Mesodermal cell (in vitro differentiated cells): ENCODE data around the gene NAXE. TPM values are rescaled to one million over a fixed set of nuclear protein-coding genes. Genes with fewer than 3 reads are reported as not detected.

Experiments
- H3K27ac ChIP-seq: 2 replicates; pipeline ENCODE4 v1.7.0; 2013; ENCODE audit warnings: mild to moderate bottlenecking, low read depth, low read length, moderate library complexity; ENCODE audit not compliant: severe bottlenecking
- H3K36me3 ChIP-seq: 2 replicates; pipeline ENCODE4 v1.7.1; 2013; ENCODE audit warnings: mild to moderate bottlenecking, low read length, moderate library complexity; ENCODE audit not compliant: control insufficient read depth, insufficient read depth
- H3K4me1 ChIP-seq: one replicate; pipeline ENCODE4 v1.7.1; 2013; ENCODE audit warnings: mild to moderate bottlenecking, low read length; ENCODE audit not compliant: insufficient read depth, control insufficient read depth, poor library complexity, severe bottlenecking
- H3K4me3 ChIP-seq: 2 replicates; pipeline ENCODE4 v1.7.0; 2013; ENCODE audit warnings: low read length, control low read depth, mild to moderate bottlenecking; ENCODE audit not compliant: insufficient read depth, poor library complexity, severe bottlenecking; ENCODE audit errors: extremely low read depth
- H3K9me3 ChIP-seq: 2 replicates; pipeline ENCODE4 v1.7.1; 2013; ENCODE audit warnings: mild to moderate bottlenecking, low read length, moderate library complexity; ENCODE audit not compliant: control insufficient read depth
- WGBS, 2 experiments: methylation state at CpG; one replicate each; pipeline ENCODE4 v1.1.5; 2013; ENCODE audit warnings: missing lambda C conversion rate in 2 of 2; ENCODE audit not compliant: insufficient coverage in 2 of 2; 5-methylcytosine and 5-hydroxymethylcytosine counted together
- polyA plus RNA-seq, 2 experiments: library from polyadenylated mRNA; stranded (reverse); fragments of 50-300 nt; gene quantifications; one replicate each; pipeline ENCODE4 v1.2.3, GENCODE V29; 2013

The NAXE gene
- 70.4 TPM for polyA plus RNA-seq (2013, experiment 1 of 2)
- polyA plus RNA-seq (2013, experiment 2 of 2), result 60.0 TPM

GRCh38 chr1:156591432-156592157 lies at the start of gene NAXE:
NAXE (plus strand) TSS chr1:156591776; CDS start chr1:156591805, 29 bp downstream.
- WGBS, 2 experiments, result 1 to 3% methylated on average over 43 to 51 of the region's 60 CpGs
- H3K4me1 ChIP-seq, result no peaks in the 10 kb centered on the region
- H3K36me3 ChIP-seq, result peaks cover 38% of the 10 kb centered on the region
- no peaks in the 10 kb centered on the region for H3K9me3 ChIP-seq
- H3K27ac ChIP-seq, result peak within 1 kb of the TSS; percentile 49
- H3K4me3 ChIP-seq, result peak within 1 kb of the TSS; percentile 69

GRCh38 chr1:156543066-156543465 lies 48.5 kb upstream of the NAXE start:
- H3K36me3 ChIP-seq, result peaks cover 94% of the 10 kb centered on the region
- H3K9me3 ChIP-seq, result no peaks in the 10 kb centered on the region
- H3K4me1 ChIP-seq, result no peaks in the 10 kb centered on the region
- 88 to 100% methylated on average over 1 of the region's 1 CpG for WGBS, 2 experiments
- peak overlapping the region; percentile 53 for H3K27ac ChIP-seq
- H3K4me3 ChIP-seq, result no peak overlapping the region

- peaks cover 90% of the 10 kb centered on the region for H3K36me3 ChIP-seq
- H3K9me3 ChIP-seq, result no peaks in the 10 kb centered on the region
- H3K4me1 ChIP-seq, result no peaks in the 10 kb centered on the region
- no peak overlapping the region for H3K27ac ChIP-seq
- 92 to 93% methylated on average over 2 to 3 of the region's 3 CpGs for WGBS, 2 experiments
- no peak overlapping the region for H3K4me3 ChIP-seq
Observed at GRCh38 chr1:156544592-156545102, 46.9 kb upstream of the NAXE start.

GRCh38 chr1:156546267-156546666 lies 45.3 kb upstream of the NAXE start:
- H3K36me3 ChIP-seq, result peaks cover 90% of the 10 kb centered on the region
- no peaks in the 10 kb centered on the region for H3K9me3 ChIP-seq
- H3K27ac ChIP-seq, result no peak overlapping the region
- H3K4me3 ChIP-seq, result no peak overlapping the region
- 90 to 100% methylated on average over 2 of the region's 3 CpGs for WGBS, 2 experiments
- no peaks in the 10 kb centered on the region for H3K4me1 ChIP-seq

- peaks cover 89% of the 10 kb centered on the region for H3K36me3 ChIP-seq
- 96 to 100% methylated on average over 1 to 3 of the region's 4 CpGs for WGBS, 2 experiments
- no peak overlapping the region for H3K27ac ChIP-seq
Observed at GRCh38 chr1:156547434-156547833, 44.1 kb upstream of the NAXE start.

GRCh38 chr1:156547982-156548381 lies 43.6 kb upstream of the NAXE start:
- Histone ChIP-seq H3K4me1 (no peaks in the 10 kb centered on the region), H3K36me3 (peaks cover 86% of the 10 kb centered on the region), H3K4me3 (no peak overlapping the region), H3K9me3 (no peaks in the 10 kb centered on the region), H3K27ac (no peak overlapping the region)
- WGBS, 2 experiments, result 99 to 100% methylated on average over 4 to 9 of the region's 9 CpGs

More at GRCh38 chr1:156547434-156547833, 44.1 kb upstream of the NAXE start:
- H3K4me3 ChIP-seq, result no peak overlapping the region
- no peaks in the 10 kb centered on the region for H3K9me3 ChIP-seq
- no peaks in the 10 kb centered on the region for H3K4me1 ChIP-seq

GRCh38 chr1:156549390-156549789 lies 42.2 kb upstream of the NAXE start:
- Histone ChIP-seq H3K36me3 (peaks cover 86% of the 10 kb centered on the region), H3K4me3 (no peak overlapping the region), H3K4me1 (no peaks in the 10 kb centered on the region), H3K27ac (no peak overlapping the region), H3K9me3 (no peaks in the 10 kb centered on the region)
- 77 to 95% methylated on average over 2 of the region's 2 CpGs for WGBS, 2 experiments

- no peaks in the 10 kb centered on the region for H3K4me1 ChIP-seq
- H3K4me3 ChIP-seq, result no peak overlapping the region
- 100% methylated on average over 1 of the region's 1 CpG; no CpG with 5 or more reads in 1 of the 2 experiments for WGBS, 2 experiments
- H3K9me3 ChIP-seq, result no peaks in the 10 kb centered on the region
- no peak overlapping the region for H3K27ac ChIP-seq
- peaks cover 87% of the 10 kb centered on the region for H3K36me3 ChIP-seq
Observed at GRCh38 chr1:156549831-156550230, 41.7 kb upstream of the NAXE start.

- H3K9me3 ChIP-seq, result no peaks in the 10 kb centered on the region
- no peaks in the 10 kb centered on the region for H3K4me1 ChIP-seq
- no peak overlapping the region for H3K4me3 ChIP-seq
- H3K27ac ChIP-seq, result no peak overlapping the region
- H3K36me3 ChIP-seq, result peaks cover 87% of the 10 kb centered on the region
- WGBS, 2 experiments, result 79 to 91% methylated on average over 4 of the region's 5 CpGs
Observed at GRCh38 chr1:156550346-156550745, 41.2 kb upstream of the NAXE start.

- H3K36me3 ChIP-seq, result peaks cover 87% of the 10 kb centered on the region
- 94 to 100% methylated on average over 2 to 3 of the region's 3 CpGs for WGBS, 2 experiments
- H3K9me3 ChIP-seq, result no peaks in the 10 kb centered on the region
- no peak overlapping the region for H3K4me3 ChIP-seq
- no peaks in the 10 kb centered on the region for H3K4me1 ChIP-seq
- no peak overlapping the region for H3K27ac ChIP-seq
Observed at GRCh38 chr1:156551066-156551643, 40.4 kb upstream of the NAXE start.

- H3K9me3 ChIP-seq, result no peaks in the 10 kb centered on the region
- 94 to 97% methylated on average over 6 of the region's 6 CpGs for WGBS, 2 experiments
- H3K27ac ChIP-seq, result no peak overlapping the region
- no peak overlapping the region for H3K4me3 ChIP-seq
- no peaks in the 10 kb centered on the region for H3K4me1 ChIP-seq
- H3K36me3 ChIP-seq, result peaks cover 87% of the 10 kb centered on the region
Observed at GRCh38 chr1:156551869-156552268, 39.7 kb upstream of the NAXE start.
